HG03159 (cell line): ENCODE results near the gene SEZ6L2.
"Not testable (repeated sequence)": the region's sequence is repeated elsewhere in the genome, so short reads cannot be mapped to it uniquely, and the experiment has no call there.

Source experiments
- ATAC-seq: cut with Tn5 transposase; IDR thresholded peaks from one replicate; pipeline ENCODE4 v1.9.1; 2021; ENCODE audit warnings: mild to moderate bottlenecking, moderate library complexity; ENCODE audit not compliant: unreplicated experiment

Gene SEZ6L2

GRCh38 chr16:29891525-29892457 is 7.6 kb downstream of the SEZ6L2 start:
- no peak for ATAC-seq

DNA sequence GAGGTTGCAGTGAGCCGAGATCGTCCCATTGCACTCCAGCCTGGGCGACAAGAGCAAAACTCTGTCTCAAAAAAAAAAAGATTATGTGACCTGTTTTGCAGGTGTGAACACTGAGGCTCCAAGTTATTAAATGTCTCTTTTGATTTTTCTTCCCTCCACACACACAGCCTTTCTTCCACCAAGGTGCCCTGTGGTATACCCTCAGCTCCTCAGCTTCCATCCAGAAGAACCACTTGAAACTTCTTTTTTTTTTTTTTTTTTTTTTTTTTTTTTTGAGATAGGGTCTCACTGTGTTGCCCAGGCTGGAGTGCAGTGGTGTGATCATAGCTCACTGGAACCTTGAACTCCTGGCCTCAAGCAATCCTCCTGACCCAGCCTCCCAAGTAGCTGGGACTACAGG is 10.0 kb downstream of the SEZ6L2 start:
- ATAC-seq = not testable (repeated sequence)

DNA sequence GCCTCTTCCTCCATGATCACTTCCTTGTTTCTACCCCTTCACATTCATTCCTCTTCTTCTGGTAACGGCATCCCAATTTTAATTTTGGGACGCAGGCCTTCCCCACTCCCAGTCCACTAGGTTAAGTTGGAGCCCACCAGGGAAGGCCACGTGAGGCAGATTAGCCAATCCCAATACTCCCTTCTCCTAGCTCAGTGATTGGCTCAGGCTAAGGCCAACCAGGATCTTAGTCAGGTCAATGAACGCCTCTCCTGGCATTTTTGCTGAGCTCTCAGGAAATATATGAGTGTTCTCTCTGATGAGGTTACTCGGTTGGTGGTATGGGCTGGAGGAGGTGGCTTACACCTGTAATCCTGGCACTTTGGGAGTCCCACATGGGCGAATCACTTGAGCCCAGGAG is 15.4 kb downstream of the SEZ6L2 start:
- ATAC-seq = no peak

DNA sequence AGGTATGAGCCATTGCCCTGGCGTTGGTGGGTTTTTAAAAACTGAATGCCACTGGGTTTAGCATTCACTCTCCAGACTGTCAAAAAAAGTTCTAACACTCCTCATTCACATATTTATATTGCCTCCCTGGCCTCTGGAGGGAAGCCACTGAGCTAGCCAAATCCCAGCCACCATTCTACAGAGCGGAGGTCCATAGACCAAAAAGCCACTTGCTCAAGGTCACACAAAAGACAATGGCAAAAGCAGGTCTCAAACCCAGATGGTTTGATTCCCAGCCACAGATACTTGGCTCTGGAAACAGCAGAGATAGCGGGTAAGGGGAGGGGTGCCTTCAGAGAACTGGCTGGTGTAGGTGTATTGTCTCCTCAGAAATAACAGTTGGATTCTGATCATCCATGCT is 18.3 kb downstream of the SEZ6L2 start:
- ATAC-seq = no peak

DNA sequence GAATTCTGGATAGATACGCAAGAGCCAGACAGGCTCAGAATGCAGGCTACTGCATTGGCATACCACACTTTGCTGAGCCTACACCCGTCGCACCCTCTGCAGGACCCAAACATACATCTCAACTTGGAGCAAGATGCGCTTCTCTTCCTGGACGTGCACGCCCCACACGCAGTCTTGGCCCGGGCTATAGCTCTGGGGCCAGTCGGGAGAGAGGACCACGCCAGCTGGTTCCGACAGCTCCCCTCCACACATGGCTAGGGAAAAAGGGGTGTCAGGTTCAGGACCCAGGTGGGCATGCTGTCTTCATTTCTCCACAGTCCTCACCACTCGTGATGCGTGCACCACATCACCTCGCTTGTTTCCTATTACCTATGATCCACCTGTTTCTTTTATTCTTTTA is 21.2 kb downstream of the SEZ6L2 start:
- ATAC-seq = no peak

DNA sequence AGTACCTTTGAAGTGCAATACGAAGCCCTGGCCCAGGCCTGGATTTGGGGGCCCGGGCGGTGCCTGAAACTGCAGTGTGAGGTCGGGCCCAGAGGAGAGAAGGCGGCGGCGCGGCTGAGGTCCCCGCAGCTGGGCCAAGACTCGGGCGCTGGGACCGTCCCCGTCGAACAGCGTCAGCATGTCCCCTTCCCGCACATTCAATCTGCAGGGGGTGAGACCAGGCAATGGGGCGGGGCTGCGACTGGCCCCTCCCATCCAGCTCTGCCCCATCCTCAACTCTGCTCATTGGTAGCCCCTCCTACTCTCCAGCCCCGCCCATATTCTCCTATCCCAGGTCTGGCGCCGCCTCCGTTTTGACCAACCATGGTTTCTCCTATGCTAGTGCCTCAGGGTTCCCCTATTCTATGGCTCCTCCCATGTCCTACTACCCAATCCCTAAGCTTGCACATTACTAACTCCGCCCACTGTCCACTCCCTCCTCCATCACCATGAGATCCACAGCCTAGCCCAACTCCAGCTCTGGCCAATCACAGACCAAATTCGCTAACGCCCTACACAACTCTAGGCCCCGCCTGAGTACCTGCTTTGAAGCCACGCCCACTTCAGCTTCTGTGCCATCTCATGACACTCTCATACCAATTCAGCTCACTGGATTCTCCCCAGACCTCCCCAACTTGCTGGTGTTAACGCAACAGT is 21.9 kb downstream of the SEZ6L2 start:
- no peak for ATAC-seq

DNA sequence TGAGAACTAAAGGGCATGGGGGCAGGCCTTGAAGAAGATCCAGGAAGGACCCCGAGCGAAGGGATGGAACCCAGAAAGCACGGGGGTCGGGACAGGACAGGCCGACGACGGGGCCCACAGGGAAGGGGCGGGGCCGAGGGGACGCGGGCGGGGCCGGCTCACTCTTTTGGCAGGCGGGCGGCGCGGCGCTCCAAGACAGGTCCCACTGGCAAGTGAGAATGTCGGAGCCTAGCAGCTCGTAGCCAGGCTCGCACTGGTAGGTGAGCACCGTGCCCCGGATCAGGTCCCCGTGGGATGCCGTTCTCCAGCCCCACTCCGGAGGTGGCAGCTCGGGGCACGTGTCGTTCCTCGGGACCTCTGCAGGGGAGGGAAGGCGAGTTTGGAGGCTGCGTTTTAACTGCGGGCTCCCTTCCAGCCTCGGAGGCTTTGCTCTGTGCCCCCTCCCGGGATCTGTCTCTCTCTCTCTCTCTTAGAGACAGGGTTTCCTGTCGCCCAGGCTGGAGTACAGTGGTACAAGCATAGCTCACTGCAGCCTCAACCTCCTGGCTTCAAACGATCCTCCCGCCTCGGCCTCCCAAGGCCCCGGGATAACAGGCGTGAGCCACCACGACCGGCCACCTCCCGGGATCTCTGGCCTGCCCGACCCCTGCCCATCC is 22.6 kb downstream of the SEZ6L2 start:
- ATAC-seq = no peak

- no peak for ATAC-seq
These were observed 23.1 kb downstream of the SEZ6L2 start for GRCh38 chr16:29876217-29876593.

- no peak for ATAC-seq
These were observed 24.1 kb downstream of the SEZ6L2 start for GRCh38 chr16:29875206-29875605.

GRCh38 chr16:29873319-29873718 is 26.0 kb downstream of the SEZ6L2 start:
- no peak for ATAC-seq

DNA sequence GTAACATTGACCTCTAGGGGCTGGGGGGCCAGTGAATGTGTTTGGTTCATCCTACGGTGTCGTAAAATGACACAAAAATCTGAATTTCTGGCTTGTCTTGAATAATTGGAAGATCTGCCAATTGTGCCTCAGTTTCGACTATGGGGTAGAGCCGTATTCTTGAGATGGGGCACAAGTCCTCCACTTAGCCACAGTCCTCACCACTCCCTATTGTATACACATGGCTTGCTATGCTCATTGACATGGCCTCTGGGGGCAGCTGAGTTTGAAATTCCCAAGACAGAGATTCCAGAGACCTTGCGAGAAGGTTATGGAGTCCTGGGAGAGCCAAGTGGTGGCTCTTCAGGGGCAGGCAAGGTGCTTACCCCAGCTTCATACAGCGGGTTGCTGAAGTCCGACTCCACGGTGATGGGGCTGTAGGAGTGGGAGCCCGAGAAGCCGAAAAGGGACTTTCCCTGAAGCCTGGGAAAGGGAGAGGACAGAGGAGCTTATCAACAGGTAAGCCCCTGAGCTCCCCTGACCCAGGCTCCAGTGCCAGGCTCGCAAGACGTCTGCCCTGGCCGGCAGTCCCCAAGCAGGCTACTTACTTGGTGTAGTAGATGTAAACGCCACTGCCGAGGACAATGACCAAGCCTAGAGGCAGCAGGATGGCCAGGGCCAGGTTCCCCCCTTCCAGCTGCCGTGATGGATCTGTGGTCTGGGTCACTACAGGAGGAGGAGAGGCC is 27.4 kb downstream of the SEZ6L2 start:
- no peak for ATAC-seq

DNA sequence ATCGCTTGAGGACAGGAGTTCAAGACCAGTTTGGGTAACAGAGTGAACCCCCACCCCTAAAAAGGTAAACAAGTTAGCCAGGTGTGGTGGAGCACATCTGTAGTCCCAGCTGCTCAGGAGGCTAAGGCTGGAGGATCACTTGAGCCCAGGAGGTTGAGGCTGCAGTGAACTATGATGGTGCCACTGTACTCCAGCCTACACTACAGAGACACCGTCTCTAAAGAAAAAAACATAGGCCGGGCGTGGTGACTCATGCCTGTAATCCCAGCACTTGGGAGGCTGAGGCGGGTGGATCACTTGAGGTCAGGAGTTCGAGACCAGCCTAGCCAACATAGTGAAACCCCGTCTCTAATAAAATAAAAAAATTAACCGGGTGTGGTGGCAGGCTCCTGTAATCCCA is 30.3 kb downstream of the SEZ6L2 start:
- not testable (repeated sequence) for ATAC-seq

DNA sequence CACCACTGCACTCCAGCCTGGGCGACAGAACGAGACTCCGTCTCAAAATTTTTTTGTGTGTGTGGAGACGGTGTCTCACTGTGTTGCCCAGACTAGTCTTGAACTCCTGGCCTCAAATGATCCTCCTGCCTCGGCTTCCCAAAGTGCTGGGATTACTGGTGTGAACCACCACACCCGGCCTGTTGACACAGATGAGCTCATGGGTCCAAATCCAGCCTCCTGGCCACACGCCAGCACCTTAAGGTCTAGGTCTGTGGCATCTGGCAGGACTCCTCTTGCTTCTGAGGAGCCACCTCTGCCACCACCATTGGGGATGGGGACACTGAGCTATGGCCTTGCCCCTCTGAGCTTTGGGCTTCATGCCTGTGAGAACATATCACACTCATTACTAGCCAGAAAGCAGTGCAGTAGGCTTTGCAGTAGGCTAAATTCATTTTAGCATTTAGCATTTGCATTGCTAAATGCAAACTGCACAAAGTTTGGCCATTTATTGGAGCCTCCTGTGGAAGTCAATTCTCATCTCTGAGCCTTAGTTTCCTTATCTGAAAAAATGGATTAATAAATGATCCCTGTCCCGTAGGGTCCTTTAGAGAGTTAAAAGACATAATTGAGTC is 30.8 kb downstream of the SEZ6L2 start:
- no peak for ATAC-seq

- no peak for ATAC-seq
These were observed 35.1 kb downstream of the SEZ6L2 start for GRCh38 chr16:29864205-29864604.

GRCh38 chr16:29863669-29863984 is 35.7 kb downstream of the SEZ6L2 start:
- no peak for ATAC-seq

- peak; percentile 90 for ATAC-seq
These were observed 36.3 kb downstream of the SEZ6L2 start, which contains the start of gene CDIPT for GRCh38 chr16:29862884-29863668. Gene CDIPT, minus strand, starts transcription at chr16:29863226. Its CDS starts 369 bp downstream, at chr16:29862857.

- ATAC-seq = no peak
These were observed 36.9 kb downstream of the SEZ6L2 start for GRCh38 chr16:29862383-29862883.

DNA sequence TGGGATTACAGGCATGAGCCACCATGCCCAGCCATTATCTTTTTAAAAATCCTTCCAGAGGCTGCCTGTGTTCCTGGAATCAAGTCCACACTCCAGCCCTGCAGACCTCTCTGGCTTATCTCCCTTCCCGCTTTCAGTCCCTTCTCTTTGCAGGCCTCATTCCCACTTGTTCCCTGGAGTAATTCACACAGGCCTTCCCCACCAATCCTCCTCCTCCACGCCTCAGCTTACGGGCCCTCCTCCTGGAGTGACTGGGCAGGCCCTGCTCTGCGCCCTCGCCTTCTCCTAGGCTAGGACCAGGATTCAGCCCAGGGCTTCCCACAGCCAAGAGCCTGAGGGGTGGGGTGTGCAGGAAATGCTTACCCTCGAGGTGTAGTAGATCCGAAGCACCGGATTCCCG is 39.1 kb downstream of the SEZ6L2 start:
- ATAC-seq = no peak

DNA sequence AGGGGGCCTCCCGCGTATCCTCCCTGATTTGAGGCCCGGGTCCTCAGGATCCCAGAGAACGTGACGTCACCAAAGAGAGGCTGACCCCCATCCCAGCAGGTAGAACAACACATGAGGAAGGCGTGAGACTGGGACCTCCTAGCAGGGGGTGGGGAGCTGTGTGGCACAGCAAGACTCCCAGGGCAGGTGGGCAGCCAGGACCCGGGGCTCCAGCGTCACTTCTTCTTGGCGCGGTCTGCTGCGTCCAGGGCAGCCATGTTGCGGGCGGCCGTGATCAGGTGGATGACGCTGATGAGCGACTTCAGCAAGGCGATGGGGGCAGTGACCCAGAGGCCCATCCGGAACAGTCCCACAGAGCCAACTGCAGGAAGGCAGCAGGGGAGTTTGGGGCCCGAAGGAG is 40.4 kb downstream of the SEZ6L2 start:
- no peak for ATAC-seq
